ENCODE measurements around the gene ELAC1. TPM values are rescaled to one million over a fixed set of nuclear protein-coding genes. Genes with fewer than 3 reads are reported as not detected.

The ELAC1 gene
- total and polyA plus RNA-seq, 2 of the 8 experiments (the other 6 are each of a cell fraction or from before 2014, with no cell fraction given), result 2.3 to 3.4 TPM

DNA sequence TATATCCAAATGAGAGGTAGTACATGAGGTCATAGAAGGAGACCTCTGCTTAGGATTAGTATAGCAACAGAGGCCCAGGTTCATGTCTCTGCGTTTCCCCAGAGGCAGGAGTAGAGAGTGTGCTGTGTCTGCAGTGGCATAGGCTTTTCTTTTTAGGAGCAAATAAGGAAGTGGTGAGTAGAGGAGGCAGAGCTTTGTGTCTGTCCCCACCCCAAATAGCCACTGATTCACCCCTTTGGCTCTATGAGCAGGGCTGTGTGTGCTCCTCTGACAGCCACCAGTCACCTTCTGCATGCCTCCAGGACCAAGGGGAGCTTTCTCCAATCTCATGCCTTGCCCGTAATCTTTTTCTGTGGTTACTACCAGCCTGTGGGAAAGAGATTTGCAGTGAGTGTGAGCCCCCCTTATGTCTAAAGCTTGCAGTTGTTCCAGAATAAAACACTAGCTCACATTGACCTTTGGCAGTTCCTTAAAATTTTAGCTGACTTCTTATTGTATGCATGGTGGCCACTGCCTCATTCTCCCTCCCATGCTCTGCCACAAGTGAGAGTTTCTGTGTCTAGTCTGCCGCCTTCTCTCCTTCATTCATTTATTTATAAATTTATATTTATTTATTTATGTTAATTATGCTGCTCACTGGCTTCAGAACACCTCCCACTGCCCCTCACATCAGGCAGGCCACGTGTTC is 23.5 kb upstream of the ELAC1 start:
- H3K4ac ChIP-seq (replicated peaks; ENCODE audit: insufficient read length, low read depth, low read length), result no peak overlapping the region
- no peak overlapping the region for H2BK20ac ChIP-seq (ENCODE audit: low read length)
- H2BK15ac ChIP-seq (ENCODE audit: low read length), result no peak overlapping the region
- WGBS, 2 experiments (ENCODE audit: extremely low coverage in 1 of 2, insufficient coverage in 1 of 2, insufficient read length in 1 of 2, insufficient replicate concordance in 2 of 2, low coverage in 1 of 2, low lambda C conversion rate in 2 of 2, missing lambda C conversion rate in 1 of 2), result 89% methylated on average over 4 of the region's 4 CpGs; no CpG with 5 or more reads in 1 of the 2 experiments
- H3K9me3 ChIP-seq (ENCODE audit: insufficient read depth in 2 of 2, low read depth in 1 of 2, low read length in 1 of 2), result no peaks in the 10 kb centered on the region
- no peak overlapping the region for H3K4me3 ChIP-seq (ENCODE audit: extremely low read depth in 1 of 4, insufficient read depth in 2 of 4, low read depth in 3 of 4, low read length in 4 of 4)
- no peak overlapping the region for H3K27ac ChIP-seq (ENCODE audit: low read depth, low read length)
- no peak overlapping the region for H3K4me2 ChIP-seq (ENCODE audit: insufficient read depth in 1 of 2, low read depth in 2 of 2, low read length in 2 of 2)
- no peak overlapping the region for H4K91ac ChIP-seq (replicated peaks; ENCODE audit: insufficient read length, low read length)
- DNase-seq (ENCODE audit: low read depth in 1 of 2, low spot score in 2 of 2) (no peak), FAIRE-seq (no peak)
- no peaks in the 10 kb centered on the region for H4K20me1 ChIP-seq (replicated peaks in 1 of 2; ENCODE audit: control insufficient read depth in 1 of 2, insufficient read depth in 2 of 2, low read length in 2 of 2)
- H2AFZ ChIP-seq (ENCODE audit: low read length), result no peak overlapping the region
- no peak overlapping the region for H3K9ac ChIP-seq (replicated peaks in 1 of 4; ENCODE audit: extremely low read depth in 1 of 4, low read depth in 3 of 4, low read length in 3 of 4)
- H3K79me2 ChIP-seq (ENCODE audit: control insufficient read depth in 1 of 2, insufficient read depth in 2 of 2, low read length in 2 of 2), result no peaks in the 10 kb centered on the region
- peaks cover 0 to 26% (median 5%) of the 10 kb centered on the region in 4 experiments; a peak in 6 of 8 replicates for H3K36me3 ChIP-seq (ENCODE audit: control insufficient read depth in 2 of 4, insufficient read depth in 4 of 4, low read length in 3 of 4)
- no peak overlapping the region for H2AK5ac ChIP-seq (ENCODE audit: low read depth, low read length)
- no peak overlapping the region for H3K56ac ChIP-seq (replicated peaks; ENCODE audit: insufficient read length, low read depth, low read length)
- no peak overlapping the region for H3K23ac ChIP-seq (ENCODE audit: insufficient read length)
- no peaks in the 10 kb centered on the region for H3K23me2 ChIP-seq (ENCODE audit: low read depth, low read length)
- H2BK5ac ChIP-seq (ENCODE audit: low read depth, low read length), result no peak overlapping the region
- H4K5ac ChIP-seq (ENCODE audit: insufficient read length, low read depth, low read length), result no peak overlapping the region
- ChIA-PET POLR2A (ENCODE audit: partially characterized antibody) (interaction anchor here (0.6 to 1.1 kb wide), 2 partner anchors 56 to 98 kb away, joined by 3 to 4 read pairs; no protein-coding TSS in a partner anchor), CTCF (ENCODE audit: partially characterized antibody) (interaction anchor here (1.0 kb wide), 1 partner anchor 8 kb away, joined by 3 read pairs; no protein-coding TSS in a partner anchor)
- H2BK120ac ChIP-seq (replicated peaks; ENCODE audit: low read depth, low read length), result no peak overlapping the region
- H3K14ac ChIP-seq (ENCODE audit: insufficient read length), result no peak overlapping the region
- H3K27me3 ChIP-seq (replicated peaks in 1 of 4; ENCODE audit: control insufficient read depth in 3 of 4, extremely low read depth in 1 of 4, insufficient read depth in 3 of 4, low read length in 3 of 4), result no peaks in the 10 kb centered on the region
- no peak overlapping the region for H2BK12ac ChIP-seq (ENCODE audit: low read depth, low read length)
- H4K8ac ChIP-seq (ENCODE audit: extremely low read depth, insufficient read depth, low read length), result no peak overlapping the region
- no peaks in the 10 kb centered on the region for H3K4me1 ChIP-seq (replicated peaks in 1 of 4; ENCODE audit: control insufficient read depth in 3 of 4, insufficient read depth in 4 of 4, low read length in 3 of 4)
- H3K79me1 ChIP-seq (ENCODE audit: low read depth, low read length), result no peaks in the 10 kb centered on the region
- no peak overlapping the region for H3K18ac ChIP-seq (ENCODE audit: extremely low read depth, low read length)
- TF ChIP-seq, protein P1, sequence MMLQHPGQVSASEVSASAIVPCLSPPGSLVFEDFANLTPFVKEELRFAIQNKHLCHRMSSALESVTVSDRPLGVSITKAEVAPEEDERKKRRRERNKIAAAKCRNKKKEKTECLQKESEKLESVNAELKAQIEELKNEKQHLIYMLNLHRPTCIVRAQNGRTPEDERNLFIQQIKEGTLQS (IDR thresholded peaks at IDR 0.05; ENCODE audit: insufficient read depth, low read depth, low read length), result no peak
- TF ChIP-seq BCL11A (IDR thresholded peaks at IDR 0.05; ENCODE audit: low read depth in 2 of 2, low read length in 2 of 2) (no peak), CHD1 (IDR thresholded peaks at IDR 0.05; ENCODE audit: low read depth, low read length) (no peak), MAFK (IDR thresholded peaks at IDR 0.05; ENCODE audit: low read depth, low read length) (no peak), POLR2A (IDR thresholded peaks at IDR 0.05; ENCODE audit: control extremely low read depth in 1 of 2, low read depth in 2 of 2, low read length in 2 of 2) (no peak), TAF7 (optimal IDR thresholded peaks at IDR 0.05; ENCODE audit: borderline replicate concordance, low read depth, low read length) (no peak), USF2 (IDR thresholded peaks at IDR 0.05; ENCODE audit: low read length) (no peak), SIN3A (conservative IDR thresholded peaks at IDR 0.05 in 1 of 2, IDR thresholded peaks at IDR 0.05 in 1 of 2; ENCODE audit: low read depth in 1 of 2, low read length in 2 of 2) (no peak), YY1 (IDR thresholded peaks at IDR 0.05; ENCODE audit: low read depth, low read length) (no peak), SRF (IDR thresholded peaks at IDR 0.05; ENCODE audit: low read depth, low read length) (no peak), POU5F1 (IDR thresholded peaks at IDR 0.05; ENCODE audit: low read depth, low read length) (no peak), SUZ12 (IDR thresholded peaks at IDR 0.05; ENCODE audit: low read length) (no peak)

All from H1 (cell line).